Tibial nerve (tissue), 4 donors: Measurements from ENCODE around the gene NFAT5.

ENCODE experiments used
- CTCF ChIP-seq, 5 experiments: fragments of 200-600 bp in 3 of 5; fragments of 450-650 bp in 2 of 5; sonication (generic) in 3 of 5; IDR thresholded peaks; one replicate each; pipeline ENCODE4 v1.5.1; 2016 to 2019; ENCODE audit warnings: antibody characterized with exemption in 5 of 5, mild to moderate bottlenecking in 3 of 5, moderate library complexity in 2 of 5
- EP300 ChIP-seq, 2 donors: sonication (generic); formaldehyde crosslinking; IDR thresholded peaks; one replicate each; pipeline ENCODE4 v1.6.1; 2017; ENCODE audit warnings: antibody characterized with exemption in 2 of 2, mild to moderate bottlenecking in 1 of 2
- POLR2A ChIP-seq, 2 donors: fragments of 450-650 bp; IDR thresholded peaks; one replicate each; pipeline ENCODE4 v1.6.1; 2017; ENCODE audit warnings: antibody characterized with exemption in 2 of 2, mild to moderate bottlenecking in 2 of 2, moderate library complexity in 2 of 2

GRCh38 chr16:69712914-69713581 is 147.3 kb downstream of the NFAT5 start:
- TF ChIP-seq CTCF (IDR thresholded peaks at IDR 0.05) (no peak), EP300 (IDR thresholded peaks at IDR 0.05) (no peak), POLR2A (IDR thresholded peaks at IDR 0.05) (no peak)
